Activated naive CD4-positive, alpha-beta T cell treated with anti-CD3 and anti-CD28 coated beads, Interleukin-2, amount 10 ng/mL, durations not matched to agents 5 hours and 36 hours (primary cell): ENCODE results near the gene MPDZ. TPM values are rescaled to one million over a fixed set of nuclear protein-coding genes. Genes with fewer than 3 reads are reported as not detected.

ENCODE experiments used
- total RNA-seq, 2 experiments: library from RNA; stranded (reverse); gene quantifications; one replicate each; pipeline ENCODE4 v1.2.3, GENCODE V29; 2021

Gene MPDZ
- total RNA-seq: not detected

GRCh38 chr9:13279284-13280141, at the start of gene MPDZ:
Gene MPDZ, minus strand, starts transcription at chr9:13279692. Its CDS starts 29,377 bp downstream, at chr9:13250315.

